Measurements from ENCODE around the gene RNF113B. TPM values are rescaled to one million over a fixed set of nuclear protein-coding genes. Genes with fewer than 3 reads are reported as not detected.

Gene RNF113B
- polyA plus RNA-seq, 1 donor (not counting 4 experiments of a cell fraction or from before 2014, with no cell fraction given): not detected

GRCh38 chr13:98142380-98143156 lies 34.5 kb downstream of the RNF113B start, which contains the start of gene FARP1:
TSS of gene FARP1 (plus strand) at chr13:98143094. CDS start at chr13:98213243, 70,149 bp downstream.
- no peaks in the 10 kb centered on the region for H4K20me1 ChIP-seq (ENCODE audit: control insufficient read depth, extremely low read depth, insufficient read depth, low read length)
- peak; percentile 75 for TF ChIP-seq EZH2 (IDR thresholded peaks at IDR 0.05; ENCODE audit: low read length)
- peak in 1 of 3 experiments; percentile 63 for TF ChIP-seq CTCF (optimal IDR thresholded peaks at IDR 0.05 in 1 of 3, IDR thresholded peaks at IDR 0.05 in 1 of 3, conservative IDR thresholded peaks at IDR 0.05 in 1 of 3; ENCODE audit: extremely low read depth in 1 of 3, insufficient read depth in 2 of 3, low read length in 3 of 3)
- H3K4me2 ChIP-seq (ENCODE audit: control insufficient read depth, extremely low read depth, insufficient read depth, low read depth, low read length): peak within 1 kb of the TSS; percentile 84
- DNase-seq (ENCODE audit: low read depth, low spot score): no peak
- dilution Hi-C loops (cut with MboI; ENCODE audit: extremely low pct_ligation_motif_present, low sequenced_read_pairs): no loop called here
- H3K9me3 ChIP-seq (ENCODE audit: control insufficient read depth, low read depth, low read length): no peaks in the 10 kb centered on the region
- peak within 1 kb of the TSS; percentile 35 to 77 (median 64) for H3K4me3 ChIP-seq (ENCODE audit: control insufficient read depth in 2 of 3, extremely low read depth in 1 of 3, insufficient read depth in 2 of 3, low read depth in 1 of 3, low read length in 3 of 3)
- no peak within 1 kb of the TSS for H3K27ac ChIP-seq (ENCODE audit: control insufficient read depth, insufficient read depth, low read length)
- FAIRE-seq: no peak
- peak within 1 kb of the TSS; percentile 63 for H3K9ac ChIP-seq (ENCODE audit: control insufficient read depth, extremely low read depth, insufficient read depth, low read length)
- peaks cover 8% of the 10 kb centered on the region for H3K4me1 ChIP-seq (ENCODE audit: control insufficient read depth, extremely low read depth, insufficient read depth, low read length)
- H3K27me3 ChIP-seq (ENCODE audit: control insufficient read depth, extremely low read depth, insufficient read depth, low read length): peaks cover 22% of the 10 kb centered on the region
- H3K36me3 ChIP-seq (ENCODE audit: control insufficient read depth in 2 of 2, extremely low read depth in 1 of 2, insufficient read depth in 2 of 2, low read length in 2 of 2): no peaks in the 10 kb centered on the region
- no peaks in the 10 kb centered on the region for H3K9me1 ChIP-seq (ENCODE audit: control insufficient read depth, extremely low read depth, insufficient read depth, low read length)
- peaks cover 8% of the 10 kb centered on the region for H3K79me2 ChIP-seq (ENCODE audit: control insufficient read depth, insufficient read depth, low read length)
- H2AFZ ChIP-seq (ENCODE audit: control insufficient read depth, low read length): peak within 1 kb of the TSS; percentile 75

GRCh38 chr13:98141509-98142379 lies 35.3 kb downstream of the RNF113B start:
- Histone ChIP-seq H3K27ac (ENCODE audit: control insufficient read depth, insufficient read depth, low read length) (no peak overlapping the region), H3K79me2 (ENCODE audit: control insufficient read depth, insufficient read depth, low read length) (peaks cover 8% of the 10 kb centered on the region), H3K9me3 (ENCODE audit: control insufficient read depth, low read depth, low read length) (no peaks in the 10 kb centered on the region), H2AFZ (ENCODE audit: control insufficient read depth, low read length) (peak overlapping the region; percentile 74), H3K4me3 (ENCODE audit: control insufficient read depth in 2 of 3, extremely low read depth in 1 of 3, insufficient read depth in 2 of 3, low read depth in 1 of 3, low read length in 3 of 3) (peak overlapping the region in 2 of 3 experiments; percentile 55 to 64), H3K9ac (ENCODE audit: control insufficient read depth, extremely low read depth, insufficient read depth, low read length) (no peak overlapping the region), H3K4me1 (ENCODE audit: control insufficient read depth, extremely low read depth, insufficient read depth, low read length) (peaks cover 8% of the 10 kb centered on the region), H3K27me3 (ENCODE audit: control insufficient read depth, extremely low read depth, insufficient read depth, low read length) (peaks cover 22% of the 10 kb centered on the region), H4K20me1 (ENCODE audit: control insufficient read depth, extremely low read depth, insufficient read depth, low read length) (no peaks in the 10 kb centered on the region), H3K4me2 (ENCODE audit: control insufficient read depth, extremely low read depth, insufficient read depth, low read depth, low read length) (peak overlapping the region; percentile 71), H3K9me1 (ENCODE audit: control insufficient read depth, extremely low read depth, insufficient read depth, low read length) (no peaks in the 10 kb centered on the region), H3K36me3 (ENCODE audit: control insufficient read depth in 2 of 2, extremely low read depth in 1 of 2, insufficient read depth in 2 of 2, low read length in 2 of 2) (no peaks in the 10 kb centered on the region)
- no peak for TF ChIP-seq CTCF (optimal IDR thresholded peaks at IDR 0.05 in 1 of 3, IDR thresholded peaks at IDR 0.05 in 1 of 3, conservative IDR thresholded peaks at IDR 0.05 in 1 of 3; ENCODE audit: extremely low read depth in 1 of 3, insufficient read depth in 2 of 3, low read length in 3 of 3)
- no peak for TF ChIP-seq EZH2 (IDR thresholded peaks at IDR 0.05; ENCODE audit: low read length)
- no peak for FAIRE-seq
- DNase-seq (ENCODE audit: low read depth, low spot score): no peak
- dilution Hi-C loops (cut with MboI; ENCODE audit: extremely low pct_ligation_motif_present, low sequenced_read_pairs): no loop called here

Measured in keratinocyte (primary cell).